GM19043 (cell line): ENCODE results near the gene DYNLT4.
A peak's percentile ranks its signal among the peaks of the same experiment; 100 is the strongest.
"Not testable (repeated sequence)": the region's sequence is repeated elsewhere in the genome, so short reads cannot be mapped to it uniquely, and the experiment has no call there.

Experiments used
- ATAC-seq: cut with Tn5 transposase; IDR thresholded peaks from one replicate; pipeline ENCODE4 v1.9.1; 2021; ENCODE audit warnings: low read depth; ENCODE audit not compliant: unreplicated experiment

Gene DYNLT4

DNA sequence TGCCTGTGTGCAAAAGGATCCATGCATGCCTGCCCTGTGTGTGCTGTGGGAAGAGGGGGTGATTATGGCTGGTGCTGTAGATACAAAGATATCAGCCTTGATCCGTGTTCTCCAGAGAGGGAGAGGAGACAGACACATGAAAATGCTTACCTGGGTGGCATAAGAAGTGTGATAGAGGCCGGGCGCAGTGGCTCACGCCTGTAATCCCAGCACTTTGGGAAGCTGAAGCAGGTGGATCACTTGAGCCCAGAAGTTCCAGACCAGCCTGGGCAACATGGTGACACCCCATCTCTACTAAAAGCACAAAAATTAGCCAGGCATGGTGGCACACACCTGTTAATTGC is 3.6 kb upstream of the DYNLT4 start:
- ATAC-seq, result not testable (repeated sequence)

DNA sequence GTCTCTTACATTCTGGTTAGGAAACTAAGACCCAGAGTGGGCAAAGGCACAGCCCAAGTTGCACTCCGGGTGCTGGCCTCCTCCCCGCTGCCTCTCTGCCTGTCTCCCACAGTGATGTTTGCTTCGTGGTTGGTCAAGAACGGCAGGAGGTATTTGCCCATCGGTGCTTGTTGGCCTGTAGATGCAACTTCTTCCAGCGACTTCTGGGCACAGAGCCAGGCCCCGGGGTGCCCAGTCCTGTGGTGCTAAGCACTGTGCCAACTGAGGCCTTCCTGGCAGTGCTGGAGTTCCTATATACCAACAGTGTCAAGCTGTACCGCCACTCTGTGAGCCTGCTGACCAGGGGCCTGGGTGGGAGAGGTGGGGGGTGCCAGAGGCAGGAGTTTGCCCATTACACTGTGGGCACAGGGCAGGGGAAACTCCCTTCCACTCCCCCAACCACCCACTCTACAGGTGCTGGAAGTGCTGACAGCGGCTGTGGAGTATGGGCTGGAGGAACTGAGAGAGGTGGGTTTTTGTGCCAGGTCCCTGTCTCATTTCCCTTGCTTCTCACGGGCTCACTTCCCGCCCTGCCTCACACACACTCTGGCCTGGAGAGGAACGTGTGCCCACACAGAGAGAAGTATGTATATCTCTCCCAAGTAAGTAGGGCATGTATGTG is 3.1 kb upstream of the DYNLT4 start:
- ATAC-seq, result no peak

DNA sequence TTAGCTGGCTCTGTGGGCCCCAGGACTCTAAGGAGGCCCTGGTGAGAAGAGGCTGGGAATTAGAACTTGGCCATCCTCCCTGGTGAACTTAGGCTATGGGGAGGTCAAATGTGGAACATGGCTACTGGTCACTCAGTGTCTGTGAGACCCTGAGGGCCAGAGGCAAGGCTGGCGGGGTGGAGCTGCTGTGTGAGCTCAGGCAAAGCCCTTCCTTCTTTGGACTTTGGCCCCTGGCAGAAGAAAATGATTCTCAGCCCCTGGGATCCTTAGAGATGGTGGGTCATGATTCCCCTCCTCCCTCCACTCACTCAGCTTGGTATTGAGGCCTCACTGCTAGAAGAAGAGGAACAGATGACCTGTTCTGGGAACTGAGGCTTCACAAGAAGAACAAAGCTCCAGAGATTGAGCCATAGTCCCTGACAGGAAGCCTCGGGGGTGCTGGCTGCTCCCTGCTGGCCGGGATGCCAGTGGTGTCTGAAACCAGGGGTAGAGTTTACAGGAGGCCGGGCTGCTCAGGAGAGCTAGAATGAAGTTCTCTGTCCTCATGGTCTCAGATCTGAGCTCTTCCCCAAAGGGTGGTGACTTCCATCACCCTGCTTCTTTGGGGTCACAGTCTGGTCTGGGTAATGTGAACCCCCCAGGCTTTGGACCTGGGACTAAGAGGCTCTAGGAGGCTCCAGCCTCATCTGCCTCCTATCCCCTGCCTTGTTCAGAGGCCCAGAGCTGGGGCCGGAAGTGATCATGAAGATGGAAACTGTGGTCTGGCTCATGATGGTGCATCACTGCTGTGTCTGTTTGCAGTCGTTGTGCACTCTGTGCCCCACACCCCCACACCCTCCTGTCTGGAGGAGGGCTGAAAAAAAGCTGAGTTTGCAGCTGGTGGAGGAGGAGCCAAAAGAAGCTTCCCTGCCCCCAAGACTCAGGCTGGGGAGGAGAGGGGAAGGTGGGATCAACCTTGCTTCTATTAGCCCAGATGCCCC is 2.1 kb upstream of the DYNLT4 start:
- no peak for ATAC-seq

DNA sequence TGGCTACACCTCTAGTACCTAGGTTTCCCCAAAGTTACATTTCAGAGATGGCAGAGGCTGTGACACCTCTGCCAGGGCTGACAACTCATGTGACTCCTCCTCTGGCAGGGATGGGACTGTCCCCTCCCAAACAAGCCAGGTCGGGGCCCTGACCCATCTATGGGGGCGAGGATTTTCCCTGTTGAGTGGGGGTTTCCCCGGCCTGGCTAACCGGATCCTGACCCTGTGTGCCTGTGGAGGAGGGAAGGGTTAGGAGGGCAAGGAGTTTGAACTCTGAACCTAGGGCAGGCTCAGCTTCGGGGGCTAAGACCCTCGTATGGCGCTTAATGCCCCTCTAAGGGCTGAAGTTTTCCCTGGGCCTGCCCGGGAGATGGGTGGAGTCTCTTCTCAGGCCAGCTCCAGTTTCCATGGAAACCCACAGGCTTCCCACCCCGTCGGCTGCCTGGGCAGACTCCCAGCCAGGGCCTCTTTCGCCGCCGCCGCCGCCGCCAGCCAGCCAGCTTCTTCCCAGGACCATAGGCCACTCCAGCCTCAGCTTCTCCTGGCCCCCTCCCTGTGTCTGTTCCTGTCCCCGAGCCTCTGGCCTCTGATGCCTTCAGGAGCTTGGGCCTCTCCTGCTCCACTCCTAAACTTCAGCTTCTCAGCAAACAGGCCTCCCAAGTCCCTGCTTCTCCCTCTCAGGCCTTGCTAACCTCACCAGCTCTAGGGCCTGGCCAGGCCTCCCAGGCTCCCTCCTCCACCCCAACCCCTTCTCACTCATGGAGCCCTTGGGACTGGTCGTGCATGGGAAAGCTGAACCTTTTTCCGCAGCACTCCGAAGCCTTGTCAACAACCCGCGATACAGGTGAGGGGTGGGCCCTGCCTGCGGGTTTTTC is 1.1 kb upstream of the DYNLT4 start, which contains the start of gene BTBD19:
BTBD19 (plus strand) TSS at position 461 of the 875 bp plus-strand sequence; CDS start at position 759, 298 bp downstream.
- ATAC-seq, result peak; percentile 15

DNA sequence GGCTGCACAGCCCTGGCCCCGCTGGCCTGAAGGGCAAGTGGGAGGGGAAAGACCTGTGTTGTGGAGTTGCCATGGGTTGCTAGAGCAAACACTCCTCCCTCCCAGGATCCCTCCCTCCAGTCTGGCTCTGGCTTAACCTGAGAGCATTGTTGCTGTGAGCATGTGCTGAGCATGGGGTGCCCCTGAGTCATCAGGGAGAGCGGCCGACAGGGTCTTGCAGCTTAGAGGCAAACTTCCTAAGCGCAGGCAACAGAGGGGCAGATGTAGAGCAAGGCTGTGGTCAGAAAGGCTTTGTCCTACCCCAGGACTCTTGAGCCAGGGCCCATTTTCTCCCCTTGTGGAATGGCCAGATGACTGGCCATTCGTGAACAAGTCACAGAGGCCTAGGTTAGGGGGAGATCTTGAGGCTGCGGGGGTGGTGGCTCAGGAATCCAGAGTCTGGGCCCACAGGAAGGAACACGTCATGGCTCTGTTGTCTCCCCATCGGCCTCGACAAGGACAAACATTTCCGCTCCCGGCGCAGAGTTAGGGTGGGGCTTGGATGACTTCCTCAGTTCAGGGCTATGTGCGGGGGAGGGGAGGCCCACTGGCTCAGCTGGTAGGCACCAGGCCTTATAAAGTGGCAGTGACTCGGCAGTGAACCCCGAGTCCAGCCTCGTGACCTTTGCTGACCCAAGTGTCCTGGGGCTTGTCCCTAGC is 362 bp upstream of the DYNLT4 start:
- peak; percentile 36 for ATAC-seq

DNA sequence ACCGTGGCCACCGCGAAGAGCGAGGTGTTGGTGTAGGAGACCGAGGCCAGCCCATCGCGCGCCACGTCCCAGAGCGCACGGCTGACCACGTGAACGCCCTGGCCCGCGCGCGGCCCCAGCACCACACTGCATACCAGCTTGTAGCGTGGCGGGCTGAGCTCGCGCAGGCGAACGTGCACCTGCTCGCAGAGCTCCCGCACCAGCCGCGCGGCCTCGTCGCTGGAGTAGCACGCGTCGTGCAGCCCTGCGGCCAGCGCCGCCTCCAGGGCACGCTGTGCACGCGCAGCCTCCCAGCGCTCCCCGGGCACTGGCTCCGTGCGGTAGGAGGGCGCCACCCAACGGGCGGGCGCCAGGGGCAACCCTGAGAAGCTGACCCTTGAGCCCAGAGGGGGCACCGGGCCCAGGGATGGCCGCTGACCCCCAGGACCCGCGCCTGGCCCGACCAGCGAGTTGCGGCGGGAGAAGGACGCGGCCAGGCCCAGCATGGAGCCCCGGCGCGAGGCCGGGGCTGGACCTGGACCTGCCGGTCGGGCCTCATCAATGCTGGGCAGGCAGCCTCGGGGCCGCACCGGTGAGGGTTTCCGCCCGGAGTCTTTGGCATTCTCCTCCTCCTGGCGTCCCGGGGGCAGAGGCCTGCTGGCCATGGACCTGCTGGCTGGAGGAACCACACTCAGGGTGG is 987 bp downstream of the DYNLT4 start:
- ATAC-seq, result no peak

DNA sequence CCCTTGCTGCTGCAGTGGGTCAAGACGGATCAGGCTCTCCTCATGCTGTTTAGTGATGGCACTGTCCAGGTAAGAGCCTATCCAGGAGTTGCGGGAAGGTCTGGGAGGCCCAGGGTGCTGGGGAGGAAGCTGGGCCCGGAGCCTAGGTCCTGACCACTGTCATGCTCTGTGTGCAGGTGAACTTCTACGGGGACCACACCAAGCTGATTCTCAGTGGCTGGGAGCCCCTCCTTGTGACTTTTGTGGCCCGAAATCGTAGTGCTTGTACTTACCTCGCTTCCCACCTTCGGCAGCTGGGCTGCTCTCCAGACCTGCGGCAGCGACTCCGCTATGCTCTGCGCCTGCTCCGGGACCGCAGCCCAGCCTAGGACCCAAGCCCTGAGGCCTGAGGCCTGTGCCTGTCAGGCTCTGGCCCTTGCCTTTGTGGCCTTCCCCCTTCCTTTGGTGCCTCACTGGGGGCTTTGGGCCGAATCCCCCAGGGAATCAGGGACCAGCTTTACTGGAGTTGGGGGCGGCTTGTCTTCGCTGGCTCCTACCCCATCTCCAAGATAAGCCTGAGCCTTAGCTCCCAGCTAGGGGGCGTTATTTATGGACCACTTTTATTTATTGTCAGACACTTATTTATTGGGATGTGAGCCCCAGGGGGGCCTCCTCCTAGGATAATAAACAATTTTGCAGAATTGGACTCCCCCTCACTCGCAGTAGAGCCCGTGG is 1.7 kb downstream of the DYNLT4 start:
- no peak for ATAC-seq

DNA sequence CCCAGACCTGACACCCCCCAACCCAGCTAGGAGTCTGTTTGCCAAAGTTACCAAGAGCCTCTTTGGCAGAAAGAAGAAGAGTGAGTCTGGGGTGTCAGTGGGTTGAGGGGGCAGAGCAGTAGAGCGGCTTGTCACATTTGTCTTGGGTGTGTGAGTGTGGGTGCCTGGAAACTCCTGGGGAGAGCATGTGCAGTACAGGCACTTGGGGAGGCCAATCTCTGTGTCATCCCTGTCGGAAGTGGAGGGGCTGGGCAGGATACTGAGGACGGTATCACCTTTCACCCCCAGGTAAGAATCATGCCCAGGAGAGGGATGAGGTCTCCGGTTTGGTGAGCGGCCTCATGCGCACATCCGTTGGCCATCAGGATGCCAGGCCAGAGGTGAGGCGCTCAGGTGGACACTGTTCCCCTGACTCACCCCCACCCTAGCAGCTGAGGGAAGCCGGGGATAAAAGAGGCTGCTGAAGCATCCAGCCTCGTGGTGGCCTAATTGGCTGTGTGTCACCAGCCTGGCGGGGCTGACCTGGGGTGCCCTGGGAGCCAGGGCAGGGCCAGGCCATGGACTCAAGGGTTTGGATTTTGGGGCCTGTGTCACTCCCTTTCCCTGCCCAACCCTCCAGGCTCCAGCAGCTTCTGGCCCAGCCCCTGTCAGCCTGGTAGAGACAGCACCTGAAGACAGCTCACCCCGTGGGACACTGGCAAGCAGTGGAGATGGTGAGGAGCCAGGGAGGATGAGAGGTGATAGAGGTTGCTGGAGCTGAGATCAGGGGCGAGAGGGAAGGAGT is 3.6 kb downstream of the DYNLT4 start:
- no peak for ATAC-seq

DNA sequence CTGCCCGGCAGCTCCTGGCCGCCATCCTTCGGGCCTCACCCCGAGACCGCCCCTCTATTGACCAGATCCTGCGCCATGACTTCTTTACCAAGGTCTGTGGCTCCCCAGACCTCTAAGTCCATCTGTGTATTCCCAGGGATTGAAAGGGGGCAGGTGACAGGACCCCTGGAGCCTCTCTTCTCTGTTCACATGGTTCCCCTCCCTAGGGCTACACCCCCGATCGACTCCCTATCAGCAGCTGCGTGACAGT is 4.2 kb downstream of the DYNLT4 start:
- no peak for ATAC-seq

DNA sequence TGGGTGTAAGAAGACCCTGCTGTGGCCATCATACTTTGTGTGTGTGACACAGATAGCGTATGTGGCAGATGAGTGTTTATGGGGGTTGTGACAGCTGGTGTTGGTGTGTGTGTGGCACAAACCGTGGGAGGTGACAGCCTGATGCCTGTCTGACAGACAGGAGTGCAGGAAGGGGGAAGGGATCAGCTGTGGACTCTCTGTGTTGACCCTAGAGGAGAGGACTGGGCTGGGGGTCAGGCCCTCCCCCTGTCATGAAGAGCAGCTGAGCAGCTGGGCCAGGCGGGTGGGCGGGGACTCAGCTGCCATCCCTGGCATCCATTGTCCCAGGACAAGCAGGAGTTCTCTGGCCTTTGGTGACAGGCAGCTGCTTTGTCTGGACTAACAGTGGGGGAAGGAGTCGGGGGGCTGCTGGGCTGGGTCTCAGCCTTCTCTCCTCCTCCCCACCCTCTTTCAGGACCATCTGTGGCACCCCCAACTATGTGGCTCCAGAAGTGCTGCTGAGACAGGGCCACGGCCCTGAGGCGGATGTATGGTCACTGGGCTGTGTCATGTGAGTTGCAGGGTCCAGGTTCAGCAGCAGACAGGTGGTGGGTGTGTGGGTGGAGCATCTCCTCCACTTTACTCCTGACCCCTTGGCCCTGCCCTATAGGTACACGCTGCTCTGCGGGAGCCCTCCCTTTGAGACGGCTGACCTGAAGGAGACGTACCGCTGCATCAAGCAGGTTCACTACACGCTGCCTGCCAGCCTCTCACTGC is 4.7 kb downstream of the DYNLT4 start:
- no peak for ATAC-seq

DNA sequence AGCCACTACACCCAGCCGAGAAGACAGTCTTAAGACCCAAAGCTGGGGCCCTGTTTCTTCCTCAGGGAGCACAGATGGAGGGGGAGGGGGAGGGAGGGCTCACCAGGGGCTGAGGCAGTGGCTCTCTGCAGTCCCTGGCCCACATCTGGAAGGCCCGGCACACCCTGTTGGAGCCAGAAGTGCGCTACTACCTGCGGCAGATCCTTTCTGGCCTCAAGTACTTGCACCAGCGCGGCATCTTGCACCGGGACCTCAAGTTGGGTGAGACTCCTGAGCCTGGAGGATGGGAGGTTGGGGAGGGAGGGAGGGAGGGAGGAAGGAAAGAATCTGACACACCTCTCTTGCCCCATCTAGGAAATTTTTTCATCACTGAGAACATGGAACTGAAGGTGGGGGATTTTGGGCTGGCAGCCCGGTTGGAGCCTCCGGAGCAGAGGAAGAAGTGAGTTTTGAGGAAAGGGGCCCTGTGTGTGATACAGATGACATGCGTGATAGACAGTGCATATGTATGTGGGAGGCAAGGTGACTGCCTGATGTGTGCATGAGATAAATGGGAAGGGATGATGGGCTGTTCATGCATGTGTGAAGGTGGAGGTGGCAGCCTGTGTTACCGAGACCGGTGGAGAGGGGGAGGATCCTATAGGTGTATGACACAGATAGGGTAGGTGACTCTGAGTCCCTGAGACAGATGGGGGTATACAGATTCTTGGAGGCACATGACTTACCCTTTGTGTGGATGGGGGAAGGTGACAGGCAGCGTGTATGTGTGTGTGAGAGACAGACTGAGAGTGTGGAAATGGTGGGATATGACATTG is 5.5 kb downstream of the DYNLT4 start:
- no peak for ATAC-seq

DNA sequence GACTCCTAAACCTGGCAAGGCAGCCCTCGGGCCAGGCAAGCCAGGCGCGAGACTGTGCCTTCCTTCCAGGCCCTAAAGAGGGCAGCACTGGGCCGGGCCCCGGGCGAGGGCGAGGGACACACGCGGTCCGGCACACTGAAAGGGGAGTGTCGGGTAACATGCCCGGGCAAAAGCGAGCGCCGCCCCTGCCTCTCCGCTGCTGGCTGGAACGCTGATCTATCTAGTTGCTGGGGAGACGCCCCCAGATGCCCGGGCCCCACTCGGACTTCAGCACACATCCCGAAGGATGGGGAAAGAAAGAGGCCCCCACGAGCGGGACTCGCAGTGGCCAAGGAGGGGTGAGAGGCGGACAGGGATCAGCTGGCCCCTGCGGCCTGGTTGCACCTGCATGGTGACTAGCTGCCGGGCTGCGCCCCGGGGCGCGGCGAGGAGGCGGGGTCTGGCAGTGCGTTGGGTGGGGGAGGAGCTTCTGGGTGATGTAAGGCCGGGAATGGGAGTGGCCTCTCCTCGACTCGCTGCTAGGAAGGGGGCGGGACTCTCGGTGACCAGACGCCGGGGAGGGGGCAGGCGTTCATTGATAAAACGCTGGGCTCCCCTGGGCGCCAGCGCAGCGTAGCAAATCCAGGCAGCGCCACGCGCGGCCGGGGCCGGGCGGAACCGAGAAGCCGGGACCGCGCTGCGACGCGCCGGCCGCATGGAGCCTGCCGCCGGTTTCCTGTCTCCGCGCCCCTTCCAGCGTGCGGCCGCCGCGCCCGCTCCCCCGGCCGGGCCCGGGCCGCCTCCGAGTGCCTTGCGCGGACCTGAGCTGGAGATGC is 7.2 kb downstream of the DYNLT4 start, which contains the start of gene PLK3:
PLK3 (plus strand) TSS at position 608 of the 815 bp plus-strand sequence; CDS start at position 695, 87 bp downstream.
- peak; percentile 83 for ATAC-seq

DNA sequence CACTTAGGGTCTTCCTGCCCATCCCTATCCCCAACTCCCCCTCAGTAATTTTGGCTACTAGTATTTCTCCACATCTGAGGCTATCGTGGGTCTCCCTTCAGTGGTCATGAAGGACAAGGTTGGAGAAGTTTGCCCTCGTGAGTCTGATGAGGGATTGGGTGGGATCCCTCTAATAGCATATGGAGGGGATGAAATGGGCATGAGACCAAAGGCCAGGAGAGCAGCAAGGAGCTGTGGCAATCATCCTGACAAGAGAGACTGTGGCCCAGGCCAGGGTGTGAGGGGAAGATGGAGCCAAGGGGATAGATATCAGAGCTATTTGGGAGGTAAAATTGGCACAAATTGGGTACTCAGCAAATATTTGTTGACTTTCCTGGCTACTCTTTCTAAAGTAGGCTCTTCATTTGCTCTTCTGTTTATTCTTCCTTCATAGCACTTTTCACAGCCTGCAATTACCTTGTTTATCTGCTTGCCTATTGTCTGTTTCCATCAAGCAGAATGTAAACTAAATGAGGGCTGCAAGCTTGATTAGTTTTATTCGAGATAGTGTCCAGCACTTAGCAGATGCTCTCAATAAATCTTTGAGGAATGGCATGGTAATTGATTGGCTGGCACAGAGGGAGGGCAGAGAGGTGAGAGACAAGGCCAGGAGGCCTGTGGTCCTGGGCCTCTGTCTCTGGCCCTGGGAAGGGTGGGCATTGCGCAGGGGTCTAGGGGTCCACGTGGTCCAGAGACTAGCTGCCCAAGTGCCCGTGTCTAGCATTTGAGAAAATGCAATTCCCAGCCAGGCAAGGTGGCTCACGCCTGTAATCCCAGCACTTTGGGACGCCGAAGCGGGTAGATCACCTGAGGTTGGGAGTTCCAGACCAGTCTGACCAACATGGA is 8.4 kb downstream of the DYNLT4 start:
- ATAC-seq, result no peak

DNA sequence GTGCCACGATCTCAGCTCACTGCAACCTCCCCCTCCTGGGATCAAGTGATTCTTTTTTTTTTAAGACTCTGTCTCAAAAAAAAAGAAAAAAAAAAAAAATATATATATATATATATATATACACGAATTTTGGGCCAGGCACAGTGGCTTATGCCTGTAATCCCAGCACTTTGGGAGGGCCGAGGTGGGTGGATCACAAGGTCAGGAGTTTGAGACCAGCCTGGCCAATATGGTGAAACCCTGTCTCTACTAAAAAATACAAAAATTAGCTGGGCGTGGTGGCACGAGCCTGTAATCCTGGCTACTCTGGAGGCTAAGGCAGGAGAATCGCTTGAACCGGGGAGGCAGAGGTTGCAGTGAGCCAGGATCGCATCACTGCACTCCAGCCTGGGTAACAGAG is 9.3 kb downstream of the DYNLT4 start:
- ATAC-seq, result not testable (repeated sequence)
